ENCODE data around the gene DSCAM. TPM values are rescaled to one million over a fixed set of nuclear protein-coding genes. Genes with fewer than 3 reads are reported as not detected.

Gene DSCAM
- total and polyA plus RNA-seq, 2 experiments from 2014 or later, result 0.07 TPM; not detected in 1

DNA sequence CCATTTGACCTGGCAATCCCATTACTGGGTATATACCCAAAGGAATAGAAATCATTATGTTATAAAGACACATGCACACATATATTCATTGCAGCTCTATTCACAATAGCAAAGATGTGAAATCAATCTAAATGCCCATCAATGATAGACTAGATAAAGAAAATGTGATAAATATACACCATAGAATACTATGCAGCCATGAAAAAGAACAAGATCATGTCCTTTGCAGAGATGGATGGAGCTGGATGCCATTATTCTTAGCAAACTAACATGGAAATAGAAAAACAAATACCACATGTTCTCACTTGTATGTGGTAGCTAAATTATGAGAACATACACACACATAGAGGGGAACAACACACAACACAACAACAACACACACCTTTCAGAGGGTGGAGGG is 731.2 kb downstream of the DSCAM start:
- no peak for DNase-seq (ENCODE audit: low spot score)
- TF ChIP-seq EZH2 (IDR thresholded peaks at IDR 0.05; ENCODE audit: low read depth, unreplicated experiment) (no peak), NANOG (IDR thresholded peaks at IDR 0.05; ENCODE audit: borderline replicate concordance) (no peak), EZH2phosphoT487 (IDR thresholded peaks at IDR 0.05; ENCODE audit: unreplicated experiment) (no peak), CREB1 (CRISPR knock-in tag; IDR thresholded peaks at IDR 0.05; ENCODE audit: low read depth) (no peak), STAT1 (IDR thresholded peaks at IDR 0.05; ENCODE audit: unreplicated experiment) (no peak), ZNF114 (CRISPR knock-in tag; IDR thresholded peaks at IDR 0.05) (no peak), POLR2AphosphoS5 (IDR thresholded peaks at IDR 0.05; ENCODE audit: low read depth) (no peak), ZNF331 (CRISPR knock-in tag; IDR thresholded peaks at IDR 0.05; ENCODE audit: low read depth) (no peak), JUNB (IDR thresholded peaks at IDR 0.05; ENCODE audit: unreplicated experiment) (no peak)
- TF ChIP-seq, protein P1, sequence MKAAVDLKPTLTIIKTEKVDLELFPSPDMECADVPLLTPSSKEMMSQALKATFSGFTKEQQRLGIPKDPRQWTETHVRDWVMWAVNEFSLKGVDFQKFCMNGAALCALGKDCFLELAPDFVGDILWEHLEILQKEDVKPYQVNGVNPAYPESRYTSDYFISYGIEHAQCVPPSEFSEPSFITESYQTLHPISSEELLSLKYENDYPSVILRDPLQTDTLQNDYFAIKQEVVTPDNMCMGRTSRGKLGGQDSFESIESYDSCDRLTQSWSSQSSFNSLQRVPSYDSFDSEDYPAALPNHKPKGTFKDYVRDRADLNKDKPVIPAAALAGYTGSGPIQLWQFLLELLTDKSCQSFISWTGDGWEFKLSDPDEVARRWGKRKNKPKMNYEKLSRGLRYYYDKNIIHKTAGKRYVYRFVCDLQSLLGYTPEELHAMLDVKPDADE (IDR thresholded peaks at IDR 0.05), result no peak
- TF ChIP-seq, protein P2, sequence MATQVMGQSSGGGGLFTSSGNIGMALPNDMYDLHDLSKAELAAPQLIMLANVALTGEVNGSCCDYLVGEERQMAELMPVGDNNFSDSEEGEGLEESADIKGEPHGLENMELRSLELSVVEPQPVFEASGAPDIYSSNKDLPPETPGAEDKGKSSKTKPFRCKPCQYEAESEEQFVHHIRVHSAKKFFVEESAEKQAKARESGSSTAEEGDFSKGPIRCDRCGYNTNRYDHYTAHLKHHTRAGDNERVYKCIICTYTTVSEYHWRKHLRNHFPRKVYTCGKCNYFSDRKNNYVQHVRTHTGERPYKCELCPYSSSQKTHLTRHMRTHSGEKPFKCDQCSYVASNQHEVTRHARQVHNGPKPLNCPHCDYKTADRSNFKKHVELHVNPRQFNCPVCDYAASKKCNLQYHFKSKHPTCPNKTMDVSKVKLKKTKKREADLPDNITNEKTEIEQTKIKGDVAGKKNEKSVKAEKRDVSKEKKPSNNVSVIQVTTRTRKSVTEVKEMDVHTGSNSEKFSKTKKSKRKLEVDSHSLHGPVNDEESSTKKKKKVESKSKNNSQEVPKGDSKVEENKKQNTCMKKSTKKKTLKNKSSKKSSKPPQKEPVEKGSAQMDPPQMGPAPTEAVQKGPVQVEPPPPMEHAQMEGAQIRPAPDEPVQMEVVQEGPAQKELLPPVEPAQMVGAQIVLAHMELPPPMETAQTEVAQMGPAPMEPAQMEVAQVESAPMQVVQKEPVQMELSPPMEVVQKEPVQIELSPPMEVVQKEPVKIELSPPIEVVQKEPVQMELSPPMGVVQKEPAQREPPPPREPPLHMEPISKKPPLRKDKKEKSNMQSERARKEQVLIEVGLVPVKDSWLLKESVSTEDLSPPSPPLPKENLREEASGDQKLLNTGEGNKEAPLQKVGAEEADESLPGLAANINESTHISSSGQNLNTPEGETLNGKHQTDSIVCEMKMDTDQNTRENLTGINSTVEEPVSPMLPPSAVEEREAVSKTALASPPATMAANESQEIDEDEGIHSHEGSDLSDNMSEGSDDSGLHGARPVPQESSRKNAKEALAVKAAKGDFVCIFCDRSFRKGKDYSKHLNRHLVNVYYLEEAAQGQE (IDR thresholded peaks at IDR 0.05; ENCODE audit: unreplicated experiment), result no peak
- TF ChIP-seq, protein P3, sequence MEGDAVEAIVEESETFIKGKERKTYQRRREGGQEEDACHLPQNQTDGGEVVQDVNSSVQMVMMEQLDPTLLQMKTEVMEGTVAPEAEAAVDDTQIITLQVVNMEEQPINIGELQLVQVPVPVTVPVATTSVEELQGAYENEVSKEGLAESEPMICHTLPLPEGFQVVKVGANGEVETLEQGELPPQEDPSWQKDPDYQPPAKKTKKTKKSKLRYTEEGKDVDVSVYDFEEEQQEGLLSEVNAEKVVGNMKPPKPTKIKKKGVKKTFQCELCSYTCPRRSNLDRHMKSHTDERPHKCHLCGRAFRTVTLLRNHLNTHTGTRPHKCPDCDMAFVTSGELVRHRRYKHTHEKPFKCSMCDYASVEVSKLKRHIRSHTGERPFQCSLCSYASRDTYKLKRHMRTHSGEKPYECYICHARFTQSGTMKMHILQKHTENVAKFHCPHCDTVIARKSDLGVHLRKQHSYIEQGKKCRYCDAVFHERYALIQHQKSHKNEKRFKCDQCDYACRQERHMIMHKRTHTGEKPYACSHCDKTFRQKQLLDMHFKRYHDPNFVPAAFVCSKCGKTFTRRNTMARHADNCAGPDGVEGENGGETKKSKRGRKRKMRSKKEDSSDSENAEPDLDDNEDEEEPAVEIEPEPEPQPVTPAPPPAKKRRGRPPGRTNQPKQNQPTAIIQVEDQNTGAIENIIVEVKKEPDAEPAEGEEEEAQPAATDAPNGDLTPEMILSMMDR (conservative IDR thresholded peaks at IDR 0.05; ENCODE audit: low read depth in 2 of 2), result no peak
- TF ChIP-seq, protein P4, sequence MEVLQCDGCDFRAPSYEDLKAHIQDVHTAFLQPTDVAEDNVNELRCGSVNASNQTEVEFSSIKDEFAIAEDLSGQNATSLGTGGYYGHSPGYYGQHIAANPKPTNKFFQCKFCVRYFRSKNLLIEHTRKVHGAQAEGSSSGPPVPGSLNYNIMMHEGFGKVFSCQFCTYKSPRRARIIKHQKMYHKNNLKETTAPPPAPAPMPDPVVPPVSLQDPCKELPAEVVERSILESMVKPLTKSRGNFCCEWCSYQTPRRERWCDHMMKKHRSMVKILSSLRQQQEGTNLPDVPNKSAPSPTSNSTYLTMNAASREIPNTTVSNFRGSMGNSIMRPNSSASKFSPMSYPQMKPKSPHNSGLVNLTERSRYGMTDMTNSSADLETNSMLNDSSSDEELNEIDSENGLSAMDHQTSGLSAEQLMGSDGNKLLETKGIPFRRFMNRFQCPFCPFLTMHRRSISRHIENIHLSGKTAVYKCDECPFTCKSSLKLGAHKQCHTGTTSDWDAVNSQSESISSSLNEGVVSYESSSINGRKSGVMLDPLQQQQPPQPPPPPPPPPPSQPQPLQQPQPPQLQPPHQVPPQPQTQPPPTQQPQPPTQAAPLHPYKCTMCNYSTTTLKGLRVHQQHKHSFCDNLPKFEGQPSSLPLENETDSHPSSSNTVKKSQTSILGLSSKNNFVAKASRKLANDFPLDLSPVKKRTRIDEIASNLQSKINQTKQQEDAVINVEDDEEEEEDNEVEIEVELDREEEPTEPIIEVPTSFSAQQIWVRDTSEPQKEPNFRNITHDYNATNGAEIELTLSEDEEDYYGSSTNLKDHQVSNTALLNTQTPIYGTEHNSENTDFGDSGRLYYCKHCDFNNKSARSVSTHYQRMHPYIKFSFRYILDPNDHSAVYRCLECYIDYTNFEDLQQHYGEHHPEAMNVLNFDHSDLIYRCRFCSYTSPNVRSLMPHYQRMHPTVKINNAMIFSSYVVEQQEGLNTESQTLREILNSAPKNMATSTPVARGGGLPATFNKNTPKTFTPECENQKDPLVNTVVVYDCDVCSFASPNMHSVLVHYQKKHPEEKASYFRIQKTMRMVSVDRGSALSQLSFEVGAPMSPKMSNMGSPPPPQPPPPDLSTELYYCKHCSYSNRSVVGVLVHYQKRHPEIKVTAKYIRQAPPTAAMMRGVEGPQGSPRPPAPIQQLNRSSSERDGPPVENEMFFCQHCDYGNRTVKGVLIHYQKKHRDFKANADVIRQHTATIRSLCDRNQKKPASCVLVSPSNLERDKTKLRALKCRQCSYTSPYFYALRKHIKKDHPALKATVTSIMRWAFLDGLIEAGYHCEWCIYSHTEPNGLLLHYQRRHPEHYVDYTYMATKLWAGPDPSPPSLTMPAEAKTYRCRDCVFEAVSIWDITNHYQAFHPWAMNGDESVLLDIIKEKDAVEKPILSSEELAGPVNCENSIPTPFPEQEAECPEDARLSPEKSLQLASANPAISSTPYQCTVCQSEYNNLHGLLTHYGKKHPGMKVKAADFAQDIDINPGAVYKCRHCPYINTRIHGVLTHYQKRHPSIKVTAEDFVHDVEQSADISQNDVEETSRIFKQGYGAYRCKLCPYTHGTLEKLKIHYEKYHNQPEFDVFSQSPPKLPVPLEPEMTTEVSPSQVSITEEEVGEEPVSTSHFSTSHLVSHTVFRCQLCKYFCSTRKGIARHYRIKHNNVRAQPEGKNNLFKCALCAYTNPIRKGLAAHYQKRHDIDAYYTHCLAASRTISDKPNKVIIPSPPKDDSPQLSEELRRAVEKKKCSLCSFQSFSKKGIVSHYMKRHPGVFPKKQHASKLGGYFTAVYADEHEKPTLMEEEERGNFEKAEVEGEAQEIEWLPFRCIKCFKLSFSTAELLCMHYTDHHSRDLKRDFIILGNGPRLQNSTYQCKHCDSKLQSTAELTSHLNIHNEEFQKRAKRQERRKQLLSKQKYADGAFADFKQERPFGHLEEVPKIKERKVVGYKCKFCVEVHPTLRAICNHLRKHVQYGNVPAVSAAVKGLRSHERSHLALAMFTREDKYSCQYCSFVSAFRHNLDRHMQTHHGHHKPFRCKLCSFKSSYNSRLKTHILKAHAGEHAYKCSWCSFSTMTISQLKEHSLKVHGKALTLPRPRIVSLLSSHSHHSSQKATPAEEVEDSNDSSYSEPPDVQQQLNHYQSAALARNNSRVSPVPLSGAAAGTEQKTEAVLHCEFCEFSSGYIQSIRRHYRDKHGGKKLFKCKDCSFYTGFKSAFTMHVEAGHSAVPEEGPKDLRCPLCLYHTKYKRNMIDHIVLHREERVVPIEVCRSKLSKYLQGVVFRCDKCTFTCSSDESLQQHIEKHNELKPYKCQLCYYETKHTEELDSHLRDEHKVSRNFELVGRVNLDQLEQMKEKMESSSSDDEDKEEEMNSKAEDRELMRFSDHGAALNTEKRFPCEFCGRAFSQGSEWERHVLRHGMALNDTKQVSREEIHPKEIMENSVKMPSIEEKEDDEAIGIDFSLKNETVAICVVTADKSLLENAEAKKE (CRISPR knock-in tag; IDR thresholded peaks at IDR 0.05), result no peak
- no peak for ATAC-seq
- no peaks in the 10 kb centered on the region for H3F3A ChIP-seq (replicated peaks; ENCODE audit: low read depth)
- no peaks in the 10 kb centered on the region for H3K36me3 ChIP-seq (ENCODE audit: insufficient read depth)
- H3K79me2 ChIP-seq (replicated peaks; ENCODE audit: insufficient read depth), result no peaks in the 10 kb centered on the region
- H4K20me1 ChIP-seq (replicated peaks; ENCODE audit: insufficient read depth), result no peaks in the 10 kb centered on the region
- Mint-ChIP-seq H3K4me3 (no peak overlapping the region), H3K36me3 (ENCODE audit: low read depth) (no peaks in the 10 kb centered on the region), H3K27ac (no peak overlapping the region), H3K4me1 (no peaks in the 10 kb centered on the region), H3K9me3 (peaks cover 40% of the 10 kb centered on the region), H3K27me3 (ENCODE audit: insufficient read depth, low read depth, poor library complexity) (peaks cover 1% of the 10 kb centered on the region)
- no peaks in the 10 kb centered on the region for H3K4me1 ChIP-seq (ENCODE audit: insufficient read depth)
- H3K4me3 ChIP-seq, result no peak overlapping the region
- H3K9me2 ChIP-seq (ENCODE audit: insufficient read depth), result no peaks in the 10 kb centered on the region
- no peaks in the 10 kb centered on the region for H3K27me3 ChIP-seq (ENCODE audit: insufficient read depth)
- H3K27ac ChIP-seq (ENCODE audit: low read depth), result no peak overlapping the region
- H3K4me2 ChIP-seq, result no peak overlapping the region
- no peak overlapping the region for H2AFZ ChIP-seq

Measured in GM23338 (cell line).